GM06990 (cell line): ENCODE results near the gene TMEM229A.

Experiments
- DNase-seq: peaks from one replicate; pipeline ENCODE4 v3.0.0-alpha.2; 2011; ENCODE audit not compliant: insufficient read length; ENCODE audit errors: extremely low read depth
- H3K27me3 ChIP-seq: replicated peaks from 2 replicates; pipeline ENCODE4 v1.6.0; 2011; ENCODE audit warnings: low read length; ENCODE audit not compliant: control insufficient read depth, insufficient read depth
- H3K36me3 ChIP-seq: 2 replicates; pipeline ENCODE4 v1.5.1; 2011; ENCODE audit warnings: low read length; ENCODE audit not compliant: control insufficient read depth, insufficient read depth
- H3K4me3 ChIP-seq: replicated peaks from 2 replicates; pipeline ENCODE4 v1.5.1; 2011; ENCODE audit warnings: low read depth, mild to moderate bottlenecking, control low read depth, low read length
- TF ChIP-seq, protein P1 (sequence below): IDR thresholded peaks from 2 replicates; pipeline ENCODE4 v1.5.1; 2011; ENCODE audit warnings: low read length, control low read depth, mild to moderate bottlenecking, inconsistent platforms; ENCODE audit not compliant: insufficient read depth, poor library complexity, severe bottlenecking

The TMEM229A gene

GRCh38 chr7:123998921-123999320 lies 33.9 kb downstream of the TMEM229A start:
- H3K27me3 ChIP-seq, result no peaks in the 10 kb centered on the region
- no peak for DNase-seq
- TF ChIP-seq, protein P1, sequence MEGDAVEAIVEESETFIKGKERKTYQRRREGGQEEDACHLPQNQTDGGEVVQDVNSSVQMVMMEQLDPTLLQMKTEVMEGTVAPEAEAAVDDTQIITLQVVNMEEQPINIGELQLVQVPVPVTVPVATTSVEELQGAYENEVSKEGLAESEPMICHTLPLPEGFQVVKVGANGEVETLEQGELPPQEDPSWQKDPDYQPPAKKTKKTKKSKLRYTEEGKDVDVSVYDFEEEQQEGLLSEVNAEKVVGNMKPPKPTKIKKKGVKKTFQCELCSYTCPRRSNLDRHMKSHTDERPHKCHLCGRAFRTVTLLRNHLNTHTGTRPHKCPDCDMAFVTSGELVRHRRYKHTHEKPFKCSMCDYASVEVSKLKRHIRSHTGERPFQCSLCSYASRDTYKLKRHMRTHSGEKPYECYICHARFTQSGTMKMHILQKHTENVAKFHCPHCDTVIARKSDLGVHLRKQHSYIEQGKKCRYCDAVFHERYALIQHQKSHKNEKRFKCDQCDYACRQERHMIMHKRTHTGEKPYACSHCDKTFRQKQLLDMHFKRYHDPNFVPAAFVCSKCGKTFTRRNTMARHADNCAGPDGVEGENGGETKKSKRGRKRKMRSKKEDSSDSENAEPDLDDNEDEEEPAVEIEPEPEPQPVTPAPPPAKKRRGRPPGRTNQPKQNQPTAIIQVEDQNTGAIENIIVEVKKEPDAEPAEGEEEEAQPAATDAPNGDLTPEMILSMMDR, result no peak
- H3K36me3 ChIP-seq, result no peaks in the 10 kb centered on the region
- no peak overlapping the region for H3K4me3 ChIP-seq

DNA sequence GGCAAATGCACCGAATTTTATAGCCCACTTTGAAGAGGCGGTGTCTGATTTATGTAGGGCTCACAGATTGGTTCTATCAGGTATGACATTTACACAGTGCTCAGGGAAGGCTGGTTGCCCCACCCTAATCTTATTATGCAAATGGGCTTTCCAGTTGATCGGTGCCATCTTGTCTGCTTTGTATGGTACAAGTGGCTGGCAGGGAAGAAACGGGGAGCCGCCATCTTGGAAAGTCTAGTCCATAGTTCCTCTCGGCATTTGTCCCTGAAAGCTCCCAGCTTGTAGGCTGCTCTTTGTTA lies 36.6 kb downstream of the TMEM229A start:
- no peak overlapping the region for H3K4me3 ChIP-seq
- H3K27me3 ChIP-seq, result no peaks in the 10 kb centered on the region
- H3K36me3 ChIP-seq, result no peaks in the 10 kb centered on the region
- DNase-seq, result no peak
- TF ChIP-seq, protein P1, result no peak

DNA sequence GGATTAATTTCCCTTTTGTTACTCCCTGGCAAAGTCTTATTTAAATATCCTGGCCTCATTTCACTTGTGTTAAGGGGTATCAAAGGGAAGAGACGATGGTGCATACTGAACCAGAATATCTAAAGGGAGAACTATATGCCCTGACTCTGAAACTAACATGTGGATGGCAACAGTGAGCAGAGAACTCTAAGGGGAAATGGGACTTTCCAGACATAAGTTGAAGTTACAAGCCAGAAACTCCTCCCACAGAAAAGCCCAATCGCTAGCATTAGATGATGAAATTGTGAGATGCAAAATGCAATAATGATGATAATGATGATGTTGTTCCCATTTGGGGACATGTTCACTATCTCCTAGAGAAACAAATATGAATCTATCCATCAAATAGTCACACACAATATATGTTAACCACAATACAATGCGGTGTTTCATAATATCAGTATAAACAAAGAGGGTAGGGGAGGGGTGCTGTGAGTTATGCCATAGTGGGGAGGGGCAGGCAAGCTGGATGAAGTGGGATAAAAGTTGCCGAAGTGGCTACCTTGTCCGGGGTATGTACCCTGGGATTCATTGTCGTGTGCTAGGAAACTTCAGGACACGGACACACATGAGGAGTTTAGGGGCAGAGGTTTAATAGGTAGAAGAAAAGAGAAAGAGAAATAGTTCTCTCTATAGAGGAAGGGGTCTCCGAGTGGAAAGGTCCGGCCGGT lies 37.1 kb downstream of the TMEM229A start:
- Histone ChIP-seq H3K27me3 (no peaks in the 10 kb centered on the region), H3K36me3 (no peaks in the 10 kb centered on the region), H3K4me3 (no peak overlapping the region)
- DNase-seq, result peak; percentile 13
- TF ChIP-seq, protein P1, result no peak

DNA sequence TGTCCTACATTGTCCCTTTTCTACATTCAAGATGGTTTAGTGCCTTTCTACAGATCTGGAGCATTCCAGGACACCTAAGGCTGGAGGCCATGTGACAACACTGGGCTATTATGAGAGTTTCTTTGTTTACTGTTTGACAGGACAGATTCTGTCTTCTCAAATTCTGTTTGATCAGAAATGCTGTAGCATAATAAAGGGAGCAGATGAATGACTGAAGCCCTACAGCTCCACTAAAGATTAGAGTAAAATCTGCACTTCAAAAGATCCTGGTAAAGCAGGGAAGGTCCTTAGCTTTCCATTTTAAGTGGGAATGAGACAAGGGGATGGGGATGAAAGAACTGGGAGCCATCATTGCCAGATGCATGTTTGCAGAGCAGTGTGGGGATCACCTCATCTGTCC lies 38.4 kb downstream of the TMEM229A start:
- no peak overlapping the region for H3K4me3 ChIP-seq
- no peaks in the 10 kb centered on the region for H3K36me3 ChIP-seq
- DNase-seq, result no peak
- no peaks in the 10 kb centered on the region for H3K27me3 ChIP-seq
- TF ChIP-seq, protein P1, result no peak

DNA sequence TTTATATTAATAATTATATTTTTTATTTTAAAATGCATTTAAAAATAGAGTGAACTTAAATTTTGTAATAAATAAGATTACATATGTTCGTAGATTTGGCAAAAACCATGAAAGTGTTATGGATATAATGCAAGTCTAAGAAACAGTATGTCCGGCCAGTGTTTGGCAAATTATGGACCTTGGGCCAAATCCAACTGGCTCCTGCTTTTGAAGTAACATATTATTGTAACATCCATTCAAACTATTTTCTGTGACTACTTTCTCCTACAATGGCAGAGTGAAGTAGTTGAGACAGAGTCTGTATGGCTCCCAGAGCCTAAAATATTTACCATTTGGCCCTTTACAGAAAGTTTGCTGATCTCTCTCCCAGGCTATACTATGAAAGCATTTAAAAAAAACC lies 38.9 kb downstream of the TMEM229A start:
- Histone ChIP-seq H3K27me3 (no peaks in the 10 kb centered on the region), H3K4me3 (no peak overlapping the region), H3K36me3 (no peaks in the 10 kb centered on the region)
- DNase-seq, result no peak
- TF ChIP-seq, protein P1, result no peak
